HepG2 (cell line): ENCODE data around the gene TTYH1. TPM values are rescaled to one million over a fixed set of nuclear protein-coding genes. Genes with fewer than 3 reads are reported as not detected.

Experiments used
- ATAC-seq: fragments of 200-7000 bp; cut with Tn5 transposase; 3 replicates; pipeline ENCODE4 v1.9.1; 2020; ENCODE audit warnings: mild to moderate bottlenecking, moderate library complexity
- BruUV-seq: library from RNA; stranded (reverse); fragments of 400-500 nt; replicated peaks from 2 replicates; lab custom pipeline; 2021; lab: Mats Ljungman, UMichigan
- CTCF ChIA-PET: fragments of 300-600 bp; formaldehyde crosslinking; extraction: SDS; loops from one replicate; lab custom pipeline; 2021; ENCODE audit warnings: low total read pairs, inconsistent platforms, low intra/inter-chr PET ratio; lab: Yijun Ruan, JAX
- POLR2A ChIA-PET: fragments of 350-600 bp; sonication (Branson Sonifier 250); formaldehyde crosslinking; loops from one replicate; lab custom pipeline; 2020; ENCODE audit warnings: antibody characterized with exemption, inconsistent platforms; lab: Yijun Ruan, JAX
- DNase-seq: peaks from one replicate; pipeline ENCODE4 v3.0.0-alpha.2; 2015; ENCODE audit warnings: low spot score
- FAIRE-seq: peaks from 3 replicates; lab custom pipeline; 2011; peaks lifted over from hg19 to GRCh38; lab: Jason Lieb, UNC
- H2AFZ ChIP-seq: one replicate; pipeline ENCODE4 v1.6.1; 2011; ENCODE audit warnings: low read length, inconsistent platforms
- H3K27ac ChIP-seq: fragments of 300-600 bp; 3 replicates; pipeline ENCODE4 v1.8.0; 2011; ENCODE audit warnings: mixed run types, mild to moderate bottlenecking, mixed read lengths, low read length, inconsistent platforms; ENCODE audit not compliant: insufficient read depth; ENCODE audit errors: extremely low read length
- H3K27me3 ChIP-seq, 2 experiments: fragments of 200-600 bp in 1 of 2; 2 replicates in 1 of 2; 3 replicates in 1 of 2; pipeline versions ENCODE4 v1.6.0 to v1.8.0; 2011; ENCODE audit warnings: low read length in 2 of 2, mild to moderate bottlenecking in 2 of 2, moderate library complexity in 2 of 2, inconsistent platforms in 1 of 2; ENCODE audit not compliant: insufficient read depth in 2 of 2, control insufficient read depth in 1 of 2
- H3K36me3 ChIP-seq, 2 experiments: fragments of 200-600 bp in 1 of 2; replicated peaks in 1 of 2; 2 replicates in 1 of 2; 3 replicates in 1 of 2; pipeline versions ENCODE4 v1.5.1 to v1.8.0; 2011; ENCODE audit warnings: low read length in 2 of 2, inconsistent platforms in 1 of 2; ENCODE audit not compliant: insufficient read depth in 2 of 2, control insufficient read depth in 1 of 2
- H3K4me1 ChIP-seq: 2 replicates; pipeline ENCODE4 v1.5.1; 2012; ENCODE audit warnings: low read length, inconsistent platforms; ENCODE audit not compliant: insufficient read depth
- H3K4me2 ChIP-seq: 2 replicates; pipeline ENCODE4 v1.6.0; 2011; ENCODE audit warnings: low read depth, low read length, inconsistent platforms
- H3K4me3 ChIP-seq, 3 experiments: fragments of 200-600 bp in 1 of 3; sonication (generic), shearing (Covaris generic) in 1 of 3; replicated peaks in 1 of 3; 2 replicates each; pipeline ENCODE4 v1.5.1; 2011 to 2016; ENCODE audit warnings: low read length in 3 of 3, inconsistent platforms in 2 of 3, low read depth in 2 of 3, mild to moderate bottlenecking in 2 of 3, control low read depth in 1 of 3, mixed read lengths in 1 of 3; ENCODE audit not compliant: insufficient read depth in 1 of 3
- H3K79me2 ChIP-seq: one replicate; pipeline ENCODE4 v1.6.1; 2011; ENCODE audit warnings: low read length, inconsistent platforms; ENCODE audit not compliant: insufficient read depth
- H3K9ac ChIP-seq: 2 replicates; pipeline ENCODE4 v1.6.0; 2011; ENCODE audit warnings: mild to moderate bottlenecking, low read depth, low read length, inconsistent platforms; ENCODE audit not compliant: insufficient read depth
- H3K9me3 ChIP-seq: 2 replicates; pipeline ENCODE4 v1.5.1; 2012; ENCODE audit warnings: mild to moderate bottlenecking, low read length
- H4K20me1 ChIP-seq: 2 replicates; pipeline ENCODE4 v1.6.0; 2011; ENCODE audit warnings: inconsistent platforms, mild to moderate bottlenecking, low read length, moderate library complexity; ENCODE audit not compliant: insufficient read depth
- ARID4A ChIP-seq: sonication (generic); formaldehyde crosslinking; IDR thresholded peaks from 2 replicates; pipeline ENCODE4 v1.5.0; 2020; ENCODE audit warnings: mild to moderate bottlenecking, missing genetic modification reagents, borderline replicate concordance
- CREBL2 ChIP-seq: sonication (generic); formaldehyde crosslinking; IDR thresholded peaks from 2 replicates; pipeline ENCODE4 v1.8.1; 2023; ENCODE audit warnings: missing genetic modification reagents, mild to moderate bottlenecking, borderline replicate concordance
- CSRNP1 ChIP-seq: sonication (generic); formaldehyde crosslinking; IDR thresholded peaks from 2 replicates; pipeline ENCODE4 v1.8.1; 2023; ENCODE audit warnings: mild to moderate bottlenecking, missing genetic modification reagents
- EEA1 ChIP-seq: sonication (generic); formaldehyde crosslinking; IDR thresholded peaks from 2 replicates; pipeline ENCODE4 v1.5.1; 2020; ENCODE audit warnings: mild to moderate bottlenecking, missing genetic modification reagents, borderline replicate concordance
- GLI4 ChIP-seq: sonication (generic); formaldehyde crosslinking; IDR thresholded peaks from 2 replicates; pipeline ENCODE4 v1.5.1; 2020; ENCODE audit warnings: missing genetic modification reagents, mild to moderate bottlenecking, moderate library complexity, borderline replicate concordance
- HNRNPH1 ChIP-seq: fragments of 200-400 bp; formaldehyde crosslinking; optimal IDR thresholded peaks from 2 replicates; pipeline ENCODE3; 2017; ENCODE audit warnings: mild to moderate bottlenecking, low read depth, low read length
- IRX3 ChIP-seq: sonication (generic); formaldehyde crosslinking; IDR thresholded peaks from 2 replicates; pipeline ENCODE4 v1.8.1; 2023; ENCODE audit warnings: mild to moderate bottlenecking, low read depth, missing genetic modification reagents, borderline replicate concordance
- KLF9 ChIP-seq: IDR thresholded peaks from 2 replicates; pipeline ENCODE4 v1.6.1; 2016; ENCODE audit warnings: low read depth
- PRDM4 ChIP-seq: sonication (generic); formaldehyde crosslinking; IDR thresholded peaks from 2 replicates; pipeline ENCODE4 v1.9.0; 2021; ENCODE audit warnings: missing genetic modification reagents, borderline replicate concordance
- SIN3B ChIP-seq: fragments of 150-350 bp; IDR thresholded peaks from 2 replicates; pipeline ENCODE4 v1.6.1; 2014; ENCODE audit warnings: low read length
- ZFX ChIP-seq: sonication (generic); formaldehyde crosslinking; IDR thresholded peaks from 2 replicates; pipeline ENCODE4 v1.4.0; 2020; ENCODE audit warnings: mild to moderate bottlenecking, low read depth, missing genetic modification reagents, moderate library complexity
- ZNF12 ChIP-seq: sonication (generic); formaldehyde crosslinking; IDR thresholded peaks from 2 replicates; pipeline ENCODE4 v1.5.0; 2020; ENCODE audit warnings: missing genetic modification reagents
- ZNF253 ChIP-seq: sonication (generic); formaldehyde crosslinking; IDR thresholded peaks from 2 replicates; pipeline ENCODE4 v1.8.0; 2022; ENCODE audit warnings: mild to moderate bottlenecking, missing genetic modification reagents, borderline replicate concordance
- ZNF431 ChIP-seq: sonication (generic); formaldehyde crosslinking; IDR thresholded peaks from 2 replicates; pipeline ENCODE4 v1.9.0; 2022; ENCODE audit warnings: missing genetic modification reagents, low read depth, mild to moderate bottlenecking, borderline replicate concordance
- WGBS: methylation state at CpG from one replicate; pipeline ENCODE4 v1.1.6; 2017; ENCODE audit warnings: low lambda C conversion rate; 5-methylcytosine and 5-hydroxymethylcytosine counted together
- in situ Hi-C: cut with HindIII; loops from 2 replicates; pipeline ENCODE4 v1.10.0; 2017; ENCODE audit warnings: low pct_unique_long_range_greater_than_20kb; ENCODE audit not compliant: extremely low pct_ligation_motif_present
- intact Hi-C: fragments of 100-400 bp; cut with micrococcal nuclease; formaldehyde crosslinking; loops from one replicate; pipeline ENCODE4 v1.10.0; 2022; ENCODE audit not compliant: unreplicated experiment
- polyA plus RNA-seq, 8 experiments: library from polyadenylated mRNA; depleted of rRNA in 3 of 8; stranded (reverse) in 7 of 8; unstranded in 1 of 8; fragments of >200 nt; fragmentation: Illumina TruSeq in 4 of 8; extraction: Trizol in 4 of 8; gene quantifications; 2 replicates each; pipeline versions ENCODE4 v1.2.1 to v1.2.3, GENCODE V29; 2011 to 2016; ENCODE audit warnings: low read depth in 4 of 8, missing spikeins in 1 of 8, mixed read lengths in 1 of 8; ENCODE audit not compliant: insufficient read depth in 1 of 8
- total RNA-seq, 5 experiments: library from RNA; depleted of rRNA; stranded (reverse); fragments of >200 nt; fragmentation: Illumina TruSeq; extraction: Trizol; gene quantifications; 2 replicates each; pipeline ENCODE4 v1.2.3, GENCODE V29; 2016; ENCODE audit warnings: low read depth in 1 of 5

The TTYH1 gene
- total and polyA plus RNA-seq, 2 of the 13 experiments (the other 11 are each of a cell fraction or from before 2014, with no cell fraction given), result 6.9 to 19.9 TPM

GRCh38 chr19:54452626-54453025 lies 37.4 kb downstream of the TTYH1 start:
- no peak overlapping the region for H3K4me2 ChIP-seq
- DNase-seq, result no peak
- no peak overlapping the region for H3K9ac ChIP-seq
- FAIRE-seq, result no peak
- intact Hi-C loops, result no loop called here
- H3K9me3 ChIP-seq, result no peaks in the 10 kb centered on the region
- H3K4me3 ChIP-seq, result no peak overlapping the region
- in situ Hi-C loops, result no loop called here
- CTCF ChIA-PET, result no interaction called here
- H4K20me1 ChIP-seq, result peaks cover 30% of the 10 kb centered on the region; the same call in 1 of the 2 replicates
- ATAC-seq, result no peak
- WGBS, result 100% methylated on average over 6 of the region's 11 CpGs
- H3K36me3 ChIP-seq, result peaks cover 36 to 66% of the 10 kb centered on the region in 2 experiments
- no peak overlapping the region for H3K27ac ChIP-seq
- peaks cover 43% of the 10 kb centered on the region for H3K79me2 ChIP-seq
- H2AFZ ChIP-seq, result no peak overlapping the region
- H3K27me3 ChIP-seq, result no peaks in the 10 kb centered on the region; a peak in 2 of 5 replicates
- H3K4me1 ChIP-seq, result peaks cover 19% of the 10 kb centered on the region
- no TSS peak for BruUV-seq
- POLR2A ChIA-PET, result interaction anchor here (2.9 kb wide), 1 partner anchor 10 kb away, joined by 26 read pairs; the partner anchor contains the start of gene LENG9
- TF ChIP-seq GLI4 (no peak), IRX3 (CRISPR knock-in tag) (no peak), ZNF12 (CRISPR knock-in tag) (no peak), ZFX (CRISPR knock-in tag) (no peak), HNRNPH1 (no peak), CSRNP1 (CRISPR knock-in tag) (no peak), KLF9 (CRISPR knock-in tag) (no peak), SIN3B (no peak), ZNF431 (CRISPR knock-in tag) (no peak), ARID4A (CRISPR knock-in tag) (no peak), PRDM4 (CRISPR knock-in tag) (no peak), ZNF253 (CRISPR knock-in tag) (no peak), CREBL2 (no peak), EEA1 (CRISPR knock-in tag) (no peak)
